CD14-positive monocyte (primary cell): ENCODE results near the gene KCTD20. TPM values are rescaled to one million over a fixed set of nuclear protein-coding genes. Genes with fewer than 3 reads are reported as not detected.

ENCODE experiments used
- DNase-seq, 3 donors: peaks; one replicate each; pipeline ENCODE4 v3.0.0-alpha.2; 2011 to 2022
- H2AFZ ChIP-seq: 2 replicates; pipeline ENCODE4 v1.6.0; 2012; ENCODE audit warnings: mild to moderate bottlenecking, low read depth, low read length, inconsistent platforms; ENCODE audit not compliant: insufficient read depth, poor library complexity, severe bottlenecking
- H3K27ac ChIP-seq, 2 donors: 1 replicate in 1 of 2; 2 replicates in 1 of 2; pipeline ENCODE4 v1.5.1; 2012 to 2013; ENCODE audit warnings: low read length in 2 of 2, control low read depth in 1 of 2, inconsistent platforms in 1 of 2, low read depth in 1 of 2, mild to moderate bottlenecking in 1 of 2
- H3K27me3 ChIP-seq, 2 donors: one replicate each; pipeline versions ENCODE4 v1.6.0 to v1.6.1; 2011 to 2013; ENCODE audit warnings: low read length in 2 of 2; ENCODE audit not compliant: control insufficient read depth in 2 of 2, insufficient read depth in 2 of 2
- H3K36me3 ChIP-seq, 2 donors: replicated peaks in 1 of 2; 1 replicate in 1 of 2; 2 replicates in 1 of 2; pipeline versions ENCODE4 v1.5.1 to v1.6.1; 2012 to 2013; ENCODE audit warnings: low read length in 2 of 2, control low read depth in 1 of 2, inconsistent platforms in 1 of 2, mild to moderate bottlenecking in 1 of 2; ENCODE audit not compliant: insufficient read depth in 2 of 2, control insufficient read depth in 1 of 2
- H3K4me1 ChIP-seq, 2 donors: 1 replicate in 1 of 2; 2 replicates in 1 of 2; pipeline versions ENCODE4 v1.5.1 to v1.6.1; 2012 to 2013; ENCODE audit warnings: low read length in 2 of 2, control low read depth in 1 of 2, inconsistent platforms in 1 of 2, mild to moderate bottlenecking in 1 of 2, moderate library complexity in 1 of 2; ENCODE audit not compliant: insufficient read depth in 2 of 2, control insufficient read depth in 1 of 2
- H3K4me2 ChIP-seq: replicated peaks from 2 replicates; pipeline ENCODE3; 2012; ENCODE audit warnings: low read length, moderate library complexity, mild to moderate bottlenecking; ENCODE audit not compliant: poor library complexity, severe bottlenecking; ENCODE audit errors: extremely low read depth
- H3K4me3 ChIP-seq, 3 experiments: fragments of 200-600 bp in 1 of 3; sonication (generic) in 1 of 3; replicated peaks in 1 of 3; 1 replicate in 2 of 3; 2 replicates in 1 of 3; pipeline ENCODE4 v1.5.1; 2011 to 2013; ENCODE audit warnings: low read length in 3 of 3, mild to moderate bottlenecking in 3 of 3, control low read depth in 2 of 3, low read depth in 2 of 3, inconsistent platforms in 1 of 3, moderate library complexity in 1 of 3
- H3K79me2 ChIP-seq: 2 replicates; pipeline ENCODE4 v1.6.0; 2012; ENCODE audit warnings: mild to moderate bottlenecking, control low read depth, inconsistent platforms, low read length, moderate library complexity; ENCODE audit not compliant: insufficient read depth
- H3K9ac ChIP-seq: 2 replicates; pipeline ENCODE4 v1.6.0; 2017; ENCODE audit warnings: low read length, mild to moderate bottlenecking; ENCODE audit not compliant: insufficient read depth, poor library complexity, severe bottlenecking
- H3K9me3 ChIP-seq, 2 donors: replicated peaks in 1 of 2; 1 replicate in 1 of 2; 2 replicates in 1 of 2; pipeline versions ENCODE4 v1.5.1 to v1.6.1; 2012 to 2013; ENCODE audit warnings: low read length in 2 of 2, control low read depth in 1 of 2; ENCODE audit not compliant: control insufficient read depth in 1 of 2, insufficient read depth in 1 of 2
- H4K20me1 ChIP-seq: 2 replicates; pipeline ENCODE4 v1.6.0; 2012; ENCODE audit warnings: mild to moderate bottlenecking, low read length, control low read depth, moderate library complexity; ENCODE audit not compliant: insufficient read depth
- H3K27ac Mint-ChIP-seq, 7 donors: one replicate each; pipeline ENCODE4 v1.8.0; 2020; ENCODE audit warnings: mild to moderate bottlenecking in 7 of 7, mixed read lengths in 7 of 7, moderate library complexity in 6 of 7, inconsistent platforms in 2 of 7
- H3K27me3 Mint-ChIP-seq, 3 donors: one replicate each; pipeline ENCODE4 v1.8.0; 2021 to 2022; ENCODE audit warnings: low read depth in 3 of 3, mild to moderate bottlenecking in 3 of 3, mixed read lengths in 3 of 3, moderate library complexity in 3 of 3, inconsistent platforms in 1 of 3
- H3K36me3 Mint-ChIP-seq, 2 donors: one replicate each; pipeline ENCODE4 v1.8.0; 2020; ENCODE audit warnings: mixed read lengths in 2 of 2, inconsistent platforms in 1 of 2, mild to moderate bottlenecking in 1 of 2
- H3K4me1 Mint-ChIP-seq: one replicate; pipeline ENCODE4 v1.8.0; 2020; ENCODE audit warnings: mild to moderate bottlenecking, mixed read lengths
- H3K4me3 Mint-ChIP-seq, 2 donors: one replicate each; pipeline ENCODE4 v1.8.0; 2020; ENCODE audit warnings: mild to moderate bottlenecking in 2 of 2, mixed read lengths in 2 of 2, moderate library complexity in 1 of 2
- H3K9me3 Mint-ChIP-seq, 7 donors: one replicate each; pipeline ENCODE4 v1.8.0; 2020 to 2022; ENCODE audit warnings: mixed read lengths in 7 of 7, mild to moderate bottlenecking in 6 of 7, moderate library complexity in 6 of 7, inconsistent platforms in 2 of 7
- WGBS: methylation state at CpG from one replicate; pipeline ENCODE4 v1.1.5; 2013; ENCODE audit warnings: missing lambda C conversion rate; ENCODE audit not compliant: insufficient coverage; 5-methylcytosine and 5-hydroxymethylcytosine counted together
- intact Hi-C, 2 donors: fragments of 100-400 bp; cut with micrococcal nuclease; formaldehyde crosslinking; loops; one replicate each; pipeline versions ENCODE4 v1.15.0 to v1.15.1; 2023
- polyA plus RNA-seq, 3 donors: library from polyadenylated mRNA; depleted of rRNA in 1 of 3; unstranded in 2 of 3; stranded (reverse) in 1 of 3; fragments of 300-500 nt in 2 of 3; fragments of >200 nt in 1 of 3; fragmentation: Illumina TruSeq in 2 of 3; gene quantifications; 1 replicate in 2 of 3; 2 replicates in 1 of 3; pipeline ENCODE4 v1.2.3, GENCODE V29; 2012 to 2021
- TF ChIP-seq, protein P1 (sequence below): fragments of 200-600 bp; IDR thresholded peaks from one replicate; pipeline ENCODE4 v1.8.0; 2022; ENCODE audit warnings: antibody characterized with exemption, mild to moderate bottlenecking

KCTD20 gene
- polyA plus RNA-seq, 3 donors, result 23.7 to 79.7 (median 73.9) TPM

DNA sequence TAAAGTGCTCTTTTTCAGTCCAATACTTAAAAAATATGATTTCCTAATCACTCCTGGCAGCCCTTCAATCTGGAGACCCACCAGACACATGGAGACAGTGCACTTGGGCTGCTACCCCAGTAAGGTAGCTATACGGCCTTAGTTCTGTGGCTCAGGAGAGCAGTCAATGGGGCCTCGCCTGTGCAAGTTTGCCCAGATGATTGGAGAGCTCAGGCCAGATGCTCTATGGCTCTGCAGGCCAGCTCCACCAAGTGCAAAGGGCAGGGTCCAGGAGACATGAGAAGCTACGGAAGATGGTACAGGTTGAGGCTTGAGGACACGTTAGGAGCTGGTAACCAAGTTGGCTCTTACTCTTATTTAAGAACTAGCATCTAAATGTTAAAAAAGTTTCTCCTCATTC is 73.8 kb downstream of the KCTD20 start:
- Mint-ChIP-seq H3K27ac (peak overlapping the region in 2 of 7 donors; percentile 13 to 37), H3K9me3 (no peaks in the 10 kb centered on the region), H3K36me3 (peaks cover 74 to 90% of the 10 kb centered on the region in 2 donors), H3K4me3 (no peak overlapping the region), H3K27me3 (no peaks in the 10 kb centered on the region), H3K4me1 (peaks cover 5% of the 10 kb centered on the region)
- no peaks in the 10 kb centered on the region for H3K9me3 ChIP-seq
- H3K4me2 ChIP-seq, result no peak overlapping the region
- TF ChIP-seq, protein P1, sequence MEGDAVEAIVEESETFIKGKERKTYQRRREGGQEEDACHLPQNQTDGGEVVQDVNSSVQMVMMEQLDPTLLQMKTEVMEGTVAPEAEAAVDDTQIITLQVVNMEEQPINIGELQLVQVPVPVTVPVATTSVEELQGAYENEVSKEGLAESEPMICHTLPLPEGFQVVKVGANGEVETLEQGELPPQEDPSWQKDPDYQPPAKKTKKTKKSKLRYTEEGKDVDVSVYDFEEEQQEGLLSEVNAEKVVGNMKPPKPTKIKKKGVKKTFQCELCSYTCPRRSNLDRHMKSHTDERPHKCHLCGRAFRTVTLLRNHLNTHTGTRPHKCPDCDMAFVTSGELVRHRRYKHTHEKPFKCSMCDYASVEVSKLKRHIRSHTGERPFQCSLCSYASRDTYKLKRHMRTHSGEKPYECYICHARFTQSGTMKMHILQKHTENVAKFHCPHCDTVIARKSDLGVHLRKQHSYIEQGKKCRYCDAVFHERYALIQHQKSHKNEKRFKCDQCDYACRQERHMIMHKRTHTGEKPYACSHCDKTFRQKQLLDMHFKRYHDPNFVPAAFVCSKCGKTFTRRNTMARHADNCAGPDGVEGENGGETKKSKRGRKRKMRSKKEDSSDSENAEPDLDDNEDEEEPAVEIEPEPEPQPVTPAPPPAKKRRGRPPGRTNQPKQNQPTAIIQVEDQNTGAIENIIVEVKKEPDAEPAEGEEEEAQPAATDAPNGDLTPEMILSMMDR, result no peak
- peaks cover 85% of the 10 kb centered on the region for H4K20me1 ChIP-seq
- no peaks in the 10 kb centered on the region for H3K27me3 ChIP-seq
- no peak overlapping the region for H2AFZ ChIP-seq
- peak overlapping the region in 1 of 2 donors; percentile 37 for H3K27ac ChIP-seq
- H3K4me1 ChIP-seq, result no peaks in the 10 kb centered on the region
- DNase-seq, result no peak
- H3K79me2 ChIP-seq, result peaks cover 52% of the 10 kb centered on the region
- no peak overlapping the region for H3K9ac ChIP-seq
- H3K4me3 ChIP-seq, result no peak overlapping the region
- 96% methylated on average over 2 of the region's 4 CpGs for WGBS
- intact Hi-C loops, result no loop called here
- peaks cover 85 to 100% of the 10 kb centered on the region in 2 donors for H3K36me3 ChIP-seq

DNA sequence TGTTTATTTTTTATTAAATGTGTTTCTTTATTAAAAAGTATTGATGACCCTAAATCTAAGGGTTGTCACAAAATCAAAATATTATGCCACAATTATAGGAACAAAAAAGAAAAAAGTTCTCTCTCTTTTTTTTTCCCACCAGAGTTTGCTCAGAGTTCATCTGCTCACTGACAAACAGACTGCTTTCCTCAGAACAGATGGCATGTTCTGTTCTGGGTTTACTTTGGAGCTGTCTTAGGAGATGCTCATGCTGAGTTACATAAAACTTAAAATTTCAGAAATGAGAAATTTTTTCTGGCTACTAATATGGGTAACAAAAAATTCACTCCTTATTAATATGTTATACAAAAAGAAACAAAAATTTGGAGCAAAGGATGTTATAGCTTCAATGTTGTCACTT is 74.2 kb downstream of the KCTD20 start:
- intact Hi-C loops, result no loop called here
- peaks cover 5% of the 10 kb centered on the region for H3K4me1 Mint-ChIP-seq
- H3K27ac ChIP-seq, result no peak overlapping the region

More for the DNA sequence above, 74.2 kb downstream of the KCTD20 start:
- Histone ChIP-seq H3K4me1 (no peaks in the 10 kb centered on the region), H3K4me3 (no peak overlapping the region), H3K79me2 (peaks cover 53% of the 10 kb centered on the region), H3K4me2 (no peak overlapping the region), H3K9me3 (no peaks in the 10 kb centered on the region), H2AFZ (no peak overlapping the region), H3K9ac (no peak overlapping the region), H4K20me1 (peaks cover 86% of the 10 kb centered on the region), H3K36me3 (peaks cover 86 to 100% of the 10 kb centered on the region in 2 donors), H3K27me3 (no peaks in the 10 kb centered on the region)
- TF ChIP-seq, protein P1, result no peak
- no peaks in the 10 kb centered on the region for H3K27me3 Mint-ChIP-seq
- H3K36me3 Mint-ChIP-seq, result peaks cover 74 to 90% of the 10 kb centered on the region in 2 donors
- H3K4me3 Mint-ChIP-seq, result no peak overlapping the region
- H3K27ac Mint-ChIP-seq, result no peak overlapping the region
- DNase-seq, result no peak
- H3K9me3 Mint-ChIP-seq, result no peaks in the 10 kb centered on the region
